ENCODE data around the gene PTGS2.

The PTGS2 gene

GRCh38 chr1:186634511-186634910 lies 45.7 kb downstream of the PTGS2 start:
- H3K9me3 ChIP-seq (ENCODE audit: control insufficient read depth, low read length): no peaks in the 10 kb centered on the region
- no peak overlapping the region for H2BK15ac ChIP-seq (ENCODE audit: low read depth, poor library complexity, severe bottlenecking)
- no peaks in the 10 kb centered on the region for H3K79me1 ChIP-seq (replicated peaks; ENCODE audit: low read length, poor library complexity, severe bottlenecking)
- no peak overlapping the region for H3K14ac ChIP-seq (ENCODE audit: low read length in 2 of 2)
- no peak overlapping the region for H3K4me2 ChIP-seq (ENCODE audit: low read length, poor library complexity, severe bottlenecking)
- 90% methylated on average over 1 of the region's 2 CpGs for WGBS
- no peak overlapping the region for H3K18ac ChIP-seq (ENCODE audit: low read depth in 1 of 2, low read length in 2 of 2)
- H4K8ac ChIP-seq (ENCODE audit: low read length): no peak overlapping the region
- no peak overlapping the region for H3K4me3 ChIP-seq (ENCODE audit: insufficient read depth in 1 of 2, low read depth in 1 of 2, low read length in 2 of 2)
- H3K9ac ChIP-seq (ENCODE audit: low read length): no peak overlapping the region
- no peaks in the 10 kb centered on the region for H3K4me1 ChIP-seq (ENCODE audit: control insufficient read depth, insufficient read depth, low read depth, low read length)
- no peak overlapping the region for H4K91ac ChIP-seq (ENCODE audit: low read length)
- no peak overlapping the region for H2AK5ac ChIP-seq (ENCODE audit: low read length, severe bottlenecking)
- no peak overlapping the region for H3K4ac ChIP-seq (ENCODE audit: low read depth in 1 of 2, low read length in 2 of 2)
- H2BK12ac ChIP-seq (ENCODE audit: low read length in 2 of 2): no peak overlapping the region
- no peak overlapping the region for H2BK120ac ChIP-seq (ENCODE audit: low read depth, low read length)
- no peaks in the 10 kb centered on the region for H3K36me3 ChIP-seq (ENCODE audit: control insufficient read depth in 1 of 2, insufficient read depth in 2 of 2, low read depth in 1 of 2, low read length in 2 of 2)
- DNase-seq: no peak
- H3K27me3 ChIP-seq (ENCODE audit: control insufficient read depth in 1 of 2, insufficient read depth in 1 of 2, low read length in 2 of 2): peaks cover 0 to 2% of the 10 kb centered on the region in 2 experiments
- H3K27ac ChIP-seq (ENCODE audit: low read length, poor library complexity, severe bottlenecking): no peak overlapping the region
- H2AFZ ChIP-seq (ENCODE audit: low read depth, low read length): no peak overlapping the region
- no peak overlapping the region for H2BK5ac ChIP-seq (ENCODE audit: low read depth, low read length, poor library complexity, severe bottlenecking)
- no peak overlapping the region for H3K23ac ChIP-seq (ENCODE audit: low read length in 2 of 2)

GRCh38 chr1:186633116-186633515 lies 47.1 kb downstream of the PTGS2 start:
- Histone ChIP-seq H3K36me3 (ENCODE audit: control insufficient read depth in 1 of 2, insufficient read depth in 2 of 2, low read depth in 1 of 2, low read length in 2 of 2) (no peaks in the 10 kb centered on the region), H2BK5ac (ENCODE audit: low read depth, low read length, poor library complexity, severe bottlenecking) (no peak overlapping the region), H2BK120ac (ENCODE audit: low read depth, low read length) (no peak overlapping the region), H3K9ac (ENCODE audit: low read length) (no peak overlapping the region), H3K9me3 (ENCODE audit: control insufficient read depth, low read length) (no peaks in the 10 kb centered on the region), H2BK15ac (ENCODE audit: low read depth, poor library complexity, severe bottlenecking) (no peak overlapping the region), H3K27me3 (ENCODE audit: control insufficient read depth in 1 of 2, insufficient read depth in 1 of 2, low read length in 2 of 2) (peaks cover 0 to 2% of the 10 kb centered on the region in 2 experiments), H3K4ac (ENCODE audit: low read depth in 1 of 2, low read length in 2 of 2) (no peak overlapping the region), H2AFZ (ENCODE audit: low read depth, low read length) (no peak overlapping the region), H3K4me1 (ENCODE audit: control insufficient read depth, insufficient read depth, low read depth, low read length) (no peaks in the 10 kb centered on the region), H3K27ac (ENCODE audit: low read length, poor library complexity, severe bottlenecking) (no peak overlapping the region), H2AK5ac (ENCODE audit: low read length, severe bottlenecking) (no peak overlapping the region), H2BK12ac (ENCODE audit: low read length in 2 of 2) (no peak overlapping the region), H3K18ac (ENCODE audit: low read depth in 1 of 2, low read length in 2 of 2) (no peak overlapping the region), H4K8ac (ENCODE audit: low read length) (no peak overlapping the region), H3K14ac (ENCODE audit: low read length in 2 of 2) (no peak overlapping the region), H3K79me1 (replicated peaks; ENCODE audit: low read length, poor library complexity, severe bottlenecking) (no peaks in the 10 kb centered on the region), H3K4me3 (ENCODE audit: insufficient read depth in 1 of 2, low read depth in 1 of 2, low read length in 2 of 2) (no peak overlapping the region), H3K23ac (ENCODE audit: low read length in 2 of 2) (no peak overlapping the region), H4K91ac (ENCODE audit: low read length) (no peak overlapping the region), H3K4me2 (ENCODE audit: low read length, poor library complexity, severe bottlenecking) (no peak overlapping the region)
- no peak for DNase-seq
- 87% methylated on average over 1 of the region's 1 CpG for WGBS

GRCh38 chr1:186629341-186629740 lies 50.9 kb downstream of the PTGS2 start:
- Histone ChIP-seq H3K27ac (ENCODE audit: low read length, poor library complexity, severe bottlenecking) (no peak overlapping the region), H3K79me1 (replicated peaks; ENCODE audit: low read length, poor library complexity, severe bottlenecking) (no peaks in the 10 kb centered on the region), H2AK5ac (ENCODE audit: low read length, severe bottlenecking) (no peak overlapping the region), H2BK5ac (ENCODE audit: low read depth, low read length, poor library complexity, severe bottlenecking) (no peak overlapping the region), H3K36me3 (ENCODE audit: control insufficient read depth in 1 of 2, insufficient read depth in 2 of 2, low read depth in 1 of 2, low read length in 2 of 2) (no peaks in the 10 kb centered on the region), H3K4me2 (ENCODE audit: low read length, poor library complexity, severe bottlenecking) (no peak overlapping the region), H3K4me3 (ENCODE audit: insufficient read depth in 1 of 2, low read depth in 1 of 2, low read length in 2 of 2) (no peak overlapping the region), H2BK12ac (ENCODE audit: low read length in 2 of 2) (no peak overlapping the region), H4K91ac (ENCODE audit: low read length) (no peak overlapping the region), H4K8ac (ENCODE audit: low read length) (no peak overlapping the region), H2BK15ac (ENCODE audit: low read depth, poor library complexity, severe bottlenecking) (no peak overlapping the region), H2BK120ac (ENCODE audit: low read depth, low read length) (no peak overlapping the region), H3K18ac (ENCODE audit: low read depth in 1 of 2, low read length in 2 of 2) (no peak overlapping the region), H3K27me3 (ENCODE audit: control insufficient read depth in 1 of 2, insufficient read depth in 1 of 2, low read length in 2 of 2) (peaks cover 0 to 2% of the 10 kb centered on the region in 2 experiments), H3K9ac (ENCODE audit: low read length) (no peak overlapping the region), H3K23ac (ENCODE audit: low read length in 2 of 2) (no peak overlapping the region), H3K4ac (ENCODE audit: low read depth in 1 of 2, low read length in 2 of 2) (no peak overlapping the region), H3K4me1 (ENCODE audit: control insufficient read depth, insufficient read depth, low read depth, low read length) (no peaks in the 10 kb centered on the region), H3K9me3 (ENCODE audit: control insufficient read depth, low read length) (no peaks in the 10 kb centered on the region), H3K14ac (ENCODE audit: low read length in 2 of 2) (no peak overlapping the region), H2AFZ (ENCODE audit: low read depth, low read length) (no peak overlapping the region)
- no peak for DNase-seq
- WGBS: no CpG with 5 or more reads among the region's 1 CpG

- Histone ChIP-seq H4K8ac (ENCODE audit: low read length) (no peak overlapping the region), H4K91ac (ENCODE audit: low read length) (no peak overlapping the region), H3K4me1 (ENCODE audit: control insufficient read depth, insufficient read depth, low read depth, low read length) (no peaks in the 10 kb centered on the region), H3K9me3 (ENCODE audit: control insufficient read depth, low read length) (no peaks in the 10 kb centered on the region), H3K4me2 (ENCODE audit: low read length, poor library complexity, severe bottlenecking) (no peak overlapping the region), H2BK15ac (ENCODE audit: low read depth, poor library complexity, severe bottlenecking) (no peak overlapping the region), H3K27ac (ENCODE audit: low read length, poor library complexity, severe bottlenecking) (no peak overlapping the region), H3K4ac (ENCODE audit: low read depth in 1 of 2, low read length in 2 of 2) (no peak overlapping the region), H3K18ac (ENCODE audit: low read depth in 1 of 2, low read length in 2 of 2) (no peak overlapping the region), H3K79me1 (replicated peaks; ENCODE audit: low read length, poor library complexity, severe bottlenecking) (no peaks in the 10 kb centered on the region), H3K4me3 (ENCODE audit: insufficient read depth in 1 of 2, low read depth in 1 of 2, low read length in 2 of 2) (no peak overlapping the region), H3K9ac (ENCODE audit: low read length) (no peak overlapping the region), H3K14ac (ENCODE audit: low read length in 2 of 2) (no peak overlapping the region), H3K36me3 (ENCODE audit: control insufficient read depth in 1 of 2, insufficient read depth in 2 of 2, low read depth in 1 of 2, low read length in 2 of 2) (no peaks in the 10 kb centered on the region), H2AFZ (ENCODE audit: low read depth, low read length) (no peak overlapping the region), H3K27me3 (ENCODE audit: control insufficient read depth in 1 of 2, insufficient read depth in 1 of 2, low read length in 2 of 2) (peaks cover 0 to 2% of the 10 kb centered on the region in 2 experiments), H2BK12ac (ENCODE audit: low read length in 2 of 2) (no peak overlapping the region), H2BK5ac (ENCODE audit: low read depth, low read length, poor library complexity, severe bottlenecking) (no peak overlapping the region), H3K23ac (ENCODE audit: low read length in 2 of 2) (no peak overlapping the region), H2AK5ac (ENCODE audit: low read length, severe bottlenecking) (no peak overlapping the region), H2BK120ac (ENCODE audit: low read depth, low read length) (no peak overlapping the region)
- no peak for DNase-seq
These were observed 51.3 kb downstream of the PTGS2 start for GRCh38 chr1:186628910-186629309.

Data from mesenchymal stem cell (in vitro differentiated cells and primary cell).